Heart left ventricle (tissue), 16 donors: ENCODE results near the gene DAB2IP. TPM values are rescaled to one million over a fixed set of nuclear protein-coding genes. Genes with fewer than 3 reads are reported as not detected.

Experiments
- ATAC-seq, 4 donors: fragments of 200-7000 bp; cut with Tn5 transposase; one replicate each; pipeline ENCODE4 v1.9.1; 2020 to 2022; ENCODE audit warnings: moderate library complexity in 4 of 4, mild to moderate bottlenecking in 3 of 4, moderate number of reproducible peaks in 1 of 4
- DNase-seq, 5 donors: peaks; one replicate each; pipeline ENCODE4 v3.0.0-alpha.2; 2020
- H3K27ac ChIP-seq, 12 donors: fragments of 200-600 bp; sonication (generic) in 4 of 12; one replicate each; pipeline versions ENCODE4 v1.5.0 to v1.8.0; 2016 to 2022; ENCODE audit warnings: mild to moderate bottlenecking in 2 of 12
- H3K27me3 ChIP-seq, 9 donors: fragments of 200-600 bp; sonication (generic) in 2 of 9; one replicate each; pipeline versions ENCODE4 v1.5.1 to v1.8.0; 2016 to 2022; ENCODE audit warnings: mild to moderate bottlenecking in 3 of 9
- H3K36me3 ChIP-seq, 9 donors: fragments of 200-600 bp; sonication (generic) in 2 of 9; one replicate each; pipeline versions ENCODE4 v1.5.0 to v1.8.0; 2018 to 2022; ENCODE audit warnings: mild to moderate bottlenecking in 2 of 9
- H3K4me1 ChIP-seq, 12 donors: fragments of 200-600 bp; sonication (generic) in 4 of 12; one replicate each; pipeline versions ENCODE4 v1.5.0 to v1.8.0; 2016 to 2022; ENCODE audit warnings: mild to moderate bottlenecking in 3 of 12
- H3K4me3 ChIP-seq, 12 donors: fragments of 200-600 bp; sonication (generic) in 4 of 12; one replicate each; pipeline versions ENCODE4 v1.5.0 to v1.8.0; 2017 to 2022; ENCODE audit warnings: mild to moderate bottlenecking in 9 of 12, moderate library complexity in 4 of 12
- H3K9me3 ChIP-seq, 12 donors: fragments of 200-600 bp; sonication (generic) in 4 of 12; one replicate each; pipeline versions ENCODE4 v1.5.0 to v1.8.0; 2016 to 2022; ENCODE audit warnings: mild to moderate bottlenecking in 1 of 12
- CTCF ChIP-seq, 12 donors: fragments of 200-600 bp; sonication (generic) in 4 of 12; IDR thresholded peaks; one replicate each; pipeline versions ENCODE4 v1.5.0 to v1.8.0; 2018 to 2022; ENCODE audit warnings: antibody characterized with exemption in 12 of 12, mild to moderate bottlenecking in 5 of 12
- POLR2A ChIP-seq, 2 donors: fragments of 450-650 bp; IDR thresholded peaks; one replicate each; pipeline ENCODE4 v1.6.1; 2017; ENCODE audit warnings: antibody characterized with exemption in 2 of 2, mild to moderate bottlenecking in 2 of 2, moderate library complexity in 2 of 2
- WGBS, 4 donors: extraction: QIAGEN DNeasy Blood & Tissue Kit in 2 of 4; methylation state at CpG; one replicate each; pipeline versions ENCODE4 v1.1.5 to v1.1.7; 2013 to 2018; 5-methylcytosine and 5-hydroxymethylcytosine counted together
- intact Hi-C, 10 donors: fragments of 100-400 bp; cut with DNase I; formaldehyde crosslinking; loops; one replicate each; pipeline versions ENCODE4 v1.11.1 to v1.14.2; 2022
- polyA plus RNA-seq, 2 donors: library from polyadenylated mRNA; stranded (reverse); fragments of 200-250 nt; gene quantifications; one replicate each; pipeline ENCODE4 v1.2.3, GENCODE V29; 2013
- total RNA-seq, 9 donors: library from RNA; depleted of rRNA in 2 of 9; stranded (reverse); fragments of >200 nt in 2 of 9; fragmentation: NEBNext Ultra II Directional in 3 of 9; extraction: Animal tissue kit (Norgen Biotek cat#: 25700) in 3 of 9; gene quantifications; one replicate each; pipeline versions ENCODE4 v1.1.0 to v1.2.4, GENCODE V29; 2016 to 2023
- donor health status: ischemic (EF 13 %, LVEDD 7.1; RV severe dilation, severe dysfunction).
- donor health status: healthy with polysubstance abuse.
- donor health status: DM: no; HTN: yes; CAD: no.
- donor health status: DM: no; HTN: no; CAD: no.
- donor health status: ischemic (EF 25% LVEDD 6.9; RV normal size, moderate dysfunction).
- donor health status: ischemic (EF 25% LVEDD 5.7; RV mildly dilated, moderate dysfunction).
- donor health status: healthy.
- donor health status: DM: yes; HTN: yes; CAD: no.
- donor health status: ischemic (EF 35%, LVEDD 5.7; RV mildly dilated, moderate dysfunction).
- donor health status: nonischemic (EF 11% LVEDD 7.7; RV severe dilation, severe dysfunction).
- donor health status: DM: yes; HTN: yes; CAD: no.
- donor health status: PGD.
- donor health status: ischemic (EF 29% LVEDD 5.4; RV normal size, mild dysfunction).
- donor health status: nonischemic (EF 23%, LVEDD 6.1; RV moderate dilation, normal function).

The DAB2IP gene
- total and polyA plus RNA-seq, 11 donors = 30.9 to 103 (median 52.6) TPM

- 92 to 98% (median 95%) methylated on average over 6 to 7 of the region's 7 CpGs for WGBS, 4 donors
- ATAC-seq (no peak), DNase-seq (peak in 1 of 5 donors; percentile 10)
- no peak overlapping the region for H3K4me3 ChIP-seq
- peaks cover 0 to 38% (median 35%) of the 10 kb centered on the region in 9 donors for H3K36me3 ChIP-seq
- H3K27me3 ChIP-seq = no peaks in the 10 kb centered on the region
- no peaks in the 10 kb centered on the region for H3K9me3 ChIP-seq
- H3K4me1 ChIP-seq = peaks cover 29 to 77% (median 65%) of the 10 kb centered on the region in 12 donors
- H3K27ac ChIP-seq = peak overlapping the region in 3 of 12 donors; percentile 46 to 86 (median 76)
- intact Hi-C loops = no loop called here
- TF ChIP-seq CTCF (IDR thresholded peaks at IDR 0.05) (no peak), POLR2A (IDR thresholded peaks at IDR 0.05) (no peak)
Measured at GRCh38 chr9:121755581-121755980, 104.1 kb downstream of the DAB2IP start.

- intact Hi-C loops = no loop called here
- DNase-seq (no peak), ATAC-seq (no peak)
- peaks cover 0 to 49% (median 46%) of the 10 kb centered on the region in 9 donors for H3K36me3 ChIP-seq
- peaks cover 20 to 66% (median 54%) of the 10 kb centered on the region in 12 donors for H3K4me1 ChIP-seq
- TF ChIP-seq CTCF (IDR thresholded peaks at IDR 0.05) (no peak), POLR2A (IDR thresholded peaks at IDR 0.05) (no peak)
- H3K27ac ChIP-seq = peak overlapping the region in 2 of 12 donors; percentile 14 to 46
- no peaks in the 10 kb centered on the region for H3K9me3 ChIP-seq
- H3K27me3 ChIP-seq = no peaks in the 10 kb centered on the region
- no peak overlapping the region for H3K4me3 ChIP-seq
- WGBS, 4 donors = 55 to 77% (median 69%) methylated on average over 12 to 16 of the region's 16 CpGs
Measured at GRCh38 chr9:121756474-121757280, 105.2 kb downstream of the DAB2IP start.

GRCh38 chr9:121757281-121757585 is 105.8 kb downstream of the DAB2IP start:
- Histone ChIP-seq H3K4me1 (peaks cover 16 to 60% (median 49%) of the 10 kb centered on the region in 12 donors), H3K27ac (peak overlapping the region in 1 of 12 donors; percentile 14), H3K36me3 (peaks cover 0 to 55% (median 52%) of the 10 kb centered on the region in 9 donors), H3K9me3 (no peaks in the 10 kb centered on the region), H3K4me3 (no peak overlapping the region), H3K27me3 (no peaks in the 10 kb centered on the region)
- intact Hi-C loops = no loop called here
- ATAC-seq (no peak), DNase-seq (no peak)
- WGBS, 4 donors = 38 to 65% (median 60%) methylated on average over 1 of the region's 1 CpG; no CpG with 5 or more reads in 1 of the 4 donors
- TF ChIP-seq POLR2A (IDR thresholded peaks at IDR 0.05) (no peak), CTCF (IDR thresholded peaks at IDR 0.05) (no peak)

GRCh38 chr9:121758693-121759092 is 107.3 kb downstream of the DAB2IP start:
- no peak for DNase-seq
- Histone ChIP-seq H3K27ac (no peak overlapping the region), H3K4me1 (peaks cover 8 to 59% (median 36%) of the 10 kb centered on the region in 12 donors), H3K9me3 (no peaks in the 10 kb centered on the region), H3K36me3 (peaks cover 0 to 68% (median 64%) of the 10 kb centered on the region in 9 donors), H3K27me3 (no peaks in the 10 kb centered on the region), H3K4me3 (no peak overlapping the region)
- 67 to 82% (median 73%) methylated on average over 8 to 9 of the region's 9 CpGs for WGBS, 4 donors
- no peak for ATAC-seq
- no peak for TF ChIP-seq POLR2A (IDR thresholded peaks at IDR 0.05)
- TF ChIP-seq CTCF (IDR thresholded peaks at IDR 0.05) = no peak
- intact Hi-C loops = no loop called here
